ENCODE results near the gene MISP. TPM values are rescaled to one million over a fixed set of nuclear protein-coding genes. Genes with fewer than 3 reads are reported as not detected.
"Not testable (repeated sequence)": the region's sequence is repeated elsewhere in the genome, so short reads cannot be mapped to it uniquely, and the experiment has no call there.

The MISP gene
- total RNA-seq, 4 donors from 2014 or later: 197 to 501 (median 402) TPM

- Histone ChIP-seq H3K4me1 (peaks cover 0 to 55% (median 20%) of the 10 kb centered on the region in 4 donors), H3K27ac (peak overlapping the region in 3 of 4 donors; percentile 32 to 61 (median 38)), H3K36me3 (no peaks in the 10 kb centered on the region), H3K4me3 (no peak overlapping the region), H3K27me3 (no peaks in the 10 kb centered on the region), H3K9me3 (no peaks in the 10 kb centered on the region)
- in situ Hi-C loops (cut with MboI; ENCODE audit: low pct_ligation_motif_present in 1 of 4, low pct_unique_long_range_greater_than_20kb in 1 of 4, low sequenced_read_pairs in 3 of 4): no loop called here
- TF ChIP-seq EP300 (IDR thresholded peaks at IDR 0.05; ENCODE audit: low read depth) (no peak), POLR2AphosphoS5 (IDR thresholded peaks at IDR 0.05) (no peak), POLR2A (IDR thresholded peaks at IDR 0.05) (no peak)
- TF ChIP-seq, protein P1, sequence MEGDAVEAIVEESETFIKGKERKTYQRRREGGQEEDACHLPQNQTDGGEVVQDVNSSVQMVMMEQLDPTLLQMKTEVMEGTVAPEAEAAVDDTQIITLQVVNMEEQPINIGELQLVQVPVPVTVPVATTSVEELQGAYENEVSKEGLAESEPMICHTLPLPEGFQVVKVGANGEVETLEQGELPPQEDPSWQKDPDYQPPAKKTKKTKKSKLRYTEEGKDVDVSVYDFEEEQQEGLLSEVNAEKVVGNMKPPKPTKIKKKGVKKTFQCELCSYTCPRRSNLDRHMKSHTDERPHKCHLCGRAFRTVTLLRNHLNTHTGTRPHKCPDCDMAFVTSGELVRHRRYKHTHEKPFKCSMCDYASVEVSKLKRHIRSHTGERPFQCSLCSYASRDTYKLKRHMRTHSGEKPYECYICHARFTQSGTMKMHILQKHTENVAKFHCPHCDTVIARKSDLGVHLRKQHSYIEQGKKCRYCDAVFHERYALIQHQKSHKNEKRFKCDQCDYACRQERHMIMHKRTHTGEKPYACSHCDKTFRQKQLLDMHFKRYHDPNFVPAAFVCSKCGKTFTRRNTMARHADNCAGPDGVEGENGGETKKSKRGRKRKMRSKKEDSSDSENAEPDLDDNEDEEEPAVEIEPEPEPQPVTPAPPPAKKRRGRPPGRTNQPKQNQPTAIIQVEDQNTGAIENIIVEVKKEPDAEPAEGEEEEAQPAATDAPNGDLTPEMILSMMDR (IDR thresholded peaks at IDR 0.05): no peak
- DNase-seq: no peak
- WGBS, 2 donors (ENCODE audit: low coverage in 1 of 2): 79% methylated on average over 24 of the region's 24 CpGs; no CpG with 5 or more reads in 1 of the 2 donors
- intact Hi-C loops (cut with DNase I; ENCODE audit: low total_unique reads): no loop called here
Measured at GRCh38 chr19:742540-743075, 8.3 kb upstream of the MISP start.

- no peak for TF ChIP-seq EP300 (IDR thresholded peaks at IDR 0.05; ENCODE audit: low read depth)
- no peak for TF ChIP-seq POLR2AphosphoS5 (IDR thresholded peaks at IDR 0.05)
- TF ChIP-seq, protein P1 (IDR thresholded peaks at IDR 0.05): no peak
- TF ChIP-seq POLR2A (IDR thresholded peaks at IDR 0.05): no peak
- Histone ChIP-seq H3K9me3 (no peaks in the 10 kb centered on the region), H3K27me3 (no peaks in the 10 kb centered on the region), H3K4me1 (peaks cover 0 to 54% (median 18%) of the 10 kb centered on the region in 4 donors), H3K27ac (peak overlapping the region; percentile 16 to 61 (median 60)), H3K4me3 (no peak overlapping the region), H3K36me3 (no peaks in the 10 kb centered on the region)
- intact Hi-C loops (cut with DNase I; ENCODE audit: low total_unique reads) (no loop called here), in situ Hi-C loops (cut with MboI; ENCODE audit: low pct_ligation_motif_present in 1 of 4, low pct_unique_long_range_greater_than_20kb in 1 of 4, low sequenced_read_pairs in 3 of 4) (no loop called here)
- WGBS, 2 donors (ENCODE audit: low coverage in 1 of 2): 0 to 19% methylated on average over 1 to 11 of the region's 13 CpGs
- peak; percentile 82 for DNase-seq
Measured at GRCh38 chr19:743168-743687, 7.7 kb upstream of the MISP start.

- H3K9me3 ChIP-seq; DNase-seq; H3K27me3 ChIP-seq; H3K4me3 ChIP-seq; intact Hi-C loops (cut with DNase I; ENCODE audit: low total_unique reads); in situ Hi-C loops (cut with MboI; ENCODE audit: low pct_ligation_motif_present in 1 of 4, low pct_unique_long_range_greater_than_20kb in 1 of 4, low sequenced_read_pairs in 3 of 4); H3K36me3 ChIP-seq: not testable (repeated sequence)
- 47 to 100% methylated on average over 1 to 7 of the region's 7 CpGs for WGBS, 2 donors (ENCODE audit: low coverage in 1 of 2)
- Histone ChIP-seq H3K27ac (peak overlapping the region in 3 of 4 donors; percentile 21 to 43 (median 29)), H3K4me1 (peaks cover 0 to 49% (median 14%) of the 10 kb centered on the region in 4 donors)
- TF ChIP-seq POLR2AphosphoS5 (IDR thresholded peaks at IDR 0.05): peak in 1 of 3 donors; percentile 37
Measured at GRCh38 chr19:745138-745537, 5.8 kb upstream of the MISP start.

DNA sequence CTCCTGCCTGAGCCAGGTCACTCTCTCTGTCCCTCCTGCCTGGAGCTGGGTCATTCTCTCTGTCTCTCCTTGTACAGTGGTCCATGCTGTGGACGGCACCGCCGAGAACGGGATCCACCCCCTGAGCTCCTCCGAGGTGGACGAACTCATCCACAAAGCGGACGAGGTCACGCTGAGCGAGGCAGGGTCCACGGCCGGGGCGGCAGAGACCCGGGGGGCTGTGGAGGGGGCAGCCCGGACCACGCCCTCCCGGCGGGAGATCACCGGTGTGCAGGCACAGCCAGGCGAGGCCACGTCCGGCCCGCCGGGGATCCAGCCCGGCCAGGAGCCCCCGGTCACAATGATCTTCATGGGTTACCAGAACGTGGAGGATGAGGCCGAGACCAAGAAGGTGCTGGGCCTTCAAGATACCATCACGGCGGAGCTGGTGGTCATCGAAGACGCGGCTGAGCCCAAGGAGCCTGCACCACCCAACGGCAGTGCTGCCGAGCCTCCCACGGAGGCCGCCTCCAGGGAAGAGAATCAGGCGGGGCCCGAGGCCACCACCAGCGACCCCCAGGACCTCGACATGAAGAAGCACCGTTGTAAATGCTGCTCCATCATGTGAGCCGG lies 4.6 kb upstream of the MISP start:
- no peaks in the 10 kb centered on the region for H3K36me3 ChIP-seq

DNA sequence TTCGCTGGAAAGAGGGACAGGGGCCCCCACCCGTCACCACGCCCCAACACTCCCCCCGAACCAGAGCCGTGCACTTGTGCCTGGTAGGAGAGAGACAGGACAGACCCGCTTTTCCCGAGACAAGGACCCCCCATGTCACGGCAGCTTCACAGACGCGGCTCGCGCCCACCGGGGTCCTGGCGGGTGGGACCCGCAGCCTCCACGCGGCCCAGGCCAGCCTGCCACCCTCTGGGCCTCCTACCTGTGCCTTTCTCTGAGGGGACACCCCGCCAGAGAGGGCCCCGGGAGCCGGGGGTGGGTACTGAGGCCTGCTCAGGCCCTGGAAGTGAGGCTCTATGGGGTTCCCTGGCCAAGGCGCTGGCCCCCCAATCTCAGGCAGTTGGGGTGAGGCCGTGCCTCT lies 4.0 kb upstream of the MISP start:
- H3K27me3 ChIP-seq: peaks cover 3% of the 10 kb centered on the region
- TF ChIP-seq, protein P1 (IDR thresholded peaks at IDR 0.05): no peak
- TF ChIP-seq POLR2A (IDR thresholded peaks at IDR 0.05): no peak
- TF ChIP-seq POLR2AphosphoS5 (IDR thresholded peaks at IDR 0.05): no peak
- TF ChIP-seq EP300 (IDR thresholded peaks at IDR 0.05; ENCODE audit: low read depth): no peak
- peaks cover 0 to 48% (median 18%) of the 10 kb centered on the region in 4 donors for H3K4me1 ChIP-seq
- H3K9me3 ChIP-seq: no peaks in the 10 kb centered on the region
- DNase-seq: no peak
- in situ Hi-C loops (cut with MboI; ENCODE audit: low pct_ligation_motif_present in 1 of 4, low pct_unique_long_range_greater_than_20kb in 1 of 4, low sequenced_read_pairs in 3 of 4): no loop called here
- 94 to 96% methylated on average over 8 to 22 of the region's 22 CpGs for WGBS, 2 donors (ENCODE audit: low coverage in 1 of 2)
- H3K4me3 ChIP-seq: no peak overlapping the region
- intact Hi-C loops (cut with DNase I; ENCODE audit: low total_unique reads): no loop called here
- peak overlapping the region in 1 of 4 donors; percentile 97 for H3K27ac ChIP-seq
- H3K36me3 ChIP-seq: no peaks in the 10 kb centered on the region

More for the DNA sequence above, 4.6 kb upstream of the MISP start:
- intact Hi-C loops (cut with DNase I; ENCODE audit: low total_unique reads) (no loop called here), in situ Hi-C loops (cut with MboI; ENCODE audit: low pct_ligation_motif_present in 1 of 4, low pct_unique_long_range_greater_than_20kb in 1 of 4, low sequenced_read_pairs in 3 of 4) (no loop called here)
- TF ChIP-seq POLR2AphosphoS5 (IDR thresholded peaks at IDR 0.05) (no peak), EP300 (IDR thresholded peaks at IDR 0.05; ENCODE audit: low read depth) (no peak), POLR2A (IDR thresholded peaks at IDR 0.05) (no peak)
- Histone ChIP-seq H3K4me1 (peaks cover 0 to 51% (median 17%) of the 10 kb centered on the region in 4 donors), H3K4me3 (no peak overlapping the region), H3K9me3 (no peaks in the 10 kb centered on the region), H3K27ac (no peak overlapping the region), H3K27me3 (peaks cover 3% of the 10 kb centered on the region)
- 94 to 97% methylated on average over 6 to 40 of the region's 43 CpGs for WGBS, 2 donors (ENCODE audit: low coverage in 1 of 2)
- no peak for DNase-seq

Data from transverse colon (tissue), 4 donors.